Large intestine (tissue), 3 donors: ENCODE data around the gene ZFTA. TPM values are rescaled to one million over a fixed set of nuclear protein-coding genes. Genes with fewer than 3 reads are reported as not detected.

ENCODE experiments used
- DNase-seq, 2 donors: peaks; one replicate each; pipeline versions ENCODE4 v3.0.0 to v3.0.0-alpha.2; 2013
- H3K27ac ChIP-seq: one replicate; pipeline ENCODE4 v1.5.1; 2013; ENCODE audit warnings: low read length
- H3K27me3 ChIP-seq: 2 replicates; pipeline ENCODE4 v1.6.1; 2013; ENCODE audit warnings: low read length; ENCODE audit not compliant: control insufficient read depth, insufficient read depth
- H3K36me3 ChIP-seq: 2 replicates; pipeline ENCODE4 v1.6.1; 2013; ENCODE audit warnings: low read length; ENCODE audit not compliant: control insufficient read depth, insufficient read depth
- H3K4me1 ChIP-seq: one replicate; pipeline ENCODE4 v1.6.1; 2013; ENCODE audit warnings: low read length; ENCODE audit not compliant: control insufficient read depth, insufficient read depth
- H3K4me3 ChIP-seq: one replicate; pipeline ENCODE4 v1.5.1; 2013; ENCODE audit warnings: low read length
- H3K9me3 ChIP-seq: one replicate; pipeline ENCODE4 v1.6.1; 2013; ENCODE audit warnings: mild to moderate bottlenecking, low read depth, low read length, moderate library complexity; ENCODE audit not compliant: control insufficient read depth
- WGBS: methylation state at CpG from one replicate; pipeline ENCODE4 v1.1.5; 2013; ENCODE audit warnings: low lambda C conversion rate; ENCODE audit not compliant: insufficient coverage; 5-methylcytosine and 5-hydroxymethylcytosine counted together
- polyA plus RNA-seq: library from polyadenylated mRNA; unstranded; fragments of 120-200 nt; gene quantifications from one replicate; pipeline ENCODE4 v1.2.1, GENCODE V29; 2013

ZFTA gene
- polyA plus RNA-seq, 1 donor: 48.8 TPM

DNA sequence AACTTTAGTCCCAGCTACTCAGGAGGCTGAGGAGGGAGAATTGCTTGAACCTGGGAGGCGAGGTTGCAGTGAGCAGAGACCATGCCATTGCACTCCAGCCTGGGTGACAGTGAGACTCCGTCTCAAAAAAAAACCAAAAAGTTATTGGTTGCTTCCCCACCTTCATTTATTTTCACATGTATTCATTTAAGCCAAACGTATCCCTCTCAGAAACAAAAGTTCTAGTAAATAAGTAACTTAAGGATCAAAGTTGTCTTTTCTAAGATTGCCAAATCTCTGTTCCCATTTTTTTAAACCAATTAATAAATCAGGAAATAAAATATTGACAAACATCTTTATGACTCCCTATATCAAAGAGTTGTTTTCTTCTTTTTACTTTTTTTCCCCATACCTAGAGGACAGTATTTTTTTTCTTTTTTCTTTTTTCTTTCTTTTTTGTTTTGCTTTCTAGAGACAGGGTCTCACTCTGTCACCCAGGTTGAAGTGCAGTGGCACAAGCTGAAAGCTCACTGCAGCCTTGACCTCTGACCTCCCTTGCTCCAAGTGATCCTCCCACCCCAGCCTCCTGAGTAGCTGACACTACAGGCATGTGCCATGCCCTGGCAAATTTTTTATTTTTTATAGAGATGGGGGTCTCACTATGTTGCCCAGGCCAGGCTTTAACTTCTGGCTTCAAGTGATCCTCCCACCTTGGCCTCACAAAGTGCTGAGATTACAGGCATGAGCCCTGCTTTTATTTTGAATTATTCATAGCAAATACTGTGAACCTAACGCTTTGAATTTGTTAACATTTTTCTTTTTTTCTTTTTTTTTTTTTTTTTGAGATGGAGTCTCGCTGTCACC is 11.4 kb downstream of the ZFTA start:
- Histone ChIP-seq H3K4me1 (no peaks in the 10 kb centered on the region), H3K27me3 (no peaks in the 10 kb centered on the region), H3K36me3 (peaks cover 35% of the 10 kb centered on the region), H3K27ac (no peak overlapping the region), H3K9me3 (no peaks in the 10 kb centered on the region), H3K4me3 (no peak overlapping the region)
- no peak for DNase-seq
- WGBS: 61% methylated on average over 2 of the region's 5 CpGs

DNA sequence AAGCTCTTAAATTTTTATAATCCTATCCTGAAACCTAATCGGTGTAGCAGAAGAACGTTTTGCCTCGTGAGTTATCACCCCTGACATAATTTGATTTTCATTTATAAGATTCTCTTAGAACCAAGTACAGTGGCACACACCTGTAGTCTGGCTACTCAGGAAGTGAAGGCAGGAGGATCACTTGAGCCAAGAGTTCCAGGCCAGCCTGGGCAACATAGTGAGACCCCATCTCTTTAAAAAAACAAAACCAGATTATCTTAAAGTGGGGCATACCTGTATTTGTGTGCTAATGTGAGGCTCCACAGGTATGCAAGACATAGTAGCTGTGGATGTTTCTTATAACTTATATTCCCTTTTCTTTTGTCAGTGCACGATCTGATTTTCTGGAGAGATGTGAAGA is 19.0 kb downstream of the ZFTA start:
- Histone ChIP-seq H3K9me3 (no peaks in the 10 kb centered on the region), H3K4me3 (no peak overlapping the region), H3K36me3 (peaks cover 31% of the 10 kb centered on the region), H3K4me1 (no peaks in the 10 kb centered on the region), H3K27me3 (no peaks in the 10 kb centered on the region), H3K27ac (no peak overlapping the region)
- WGBS: 100% methylated on average over 2 of the region's 4 CpGs
- DNase-seq: no peak

DNA sequence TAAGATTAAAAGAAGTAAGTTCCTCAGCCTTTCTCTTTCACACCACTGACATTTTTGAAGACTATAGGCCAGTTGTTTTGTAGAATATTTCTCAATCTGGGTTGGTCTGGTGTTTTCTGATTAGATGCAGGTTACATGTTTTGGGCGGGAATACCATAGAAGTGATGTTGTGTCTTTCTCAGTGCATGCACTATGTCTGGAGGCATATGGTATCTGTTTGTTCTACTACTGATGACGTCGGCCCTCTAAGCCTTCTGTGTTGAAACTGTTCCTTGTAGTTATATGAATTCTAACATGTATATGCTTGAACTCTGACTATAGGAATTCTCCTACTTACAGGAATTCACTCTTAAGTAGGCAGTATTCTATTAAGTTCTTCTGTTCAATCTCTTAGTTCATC is 21.6 kb downstream of the ZFTA start:
- no peaks in the 10 kb centered on the region for H3K9me3 ChIP-seq
- H3K4me3 ChIP-seq: no peak overlapping the region
- no peaks in the 10 kb centered on the region for H3K27me3 ChIP-seq
- H3K27ac ChIP-seq: no peak overlapping the region
- H3K4me1 ChIP-seq: no peaks in the 10 kb centered on the region
- no peak for DNase-seq
- peaks cover 18% of the 10 kb centered on the region for H3K36me3 ChIP-seq
- 100% methylated on average over 1 of the region's 3 CpGs for WGBS

DNA sequence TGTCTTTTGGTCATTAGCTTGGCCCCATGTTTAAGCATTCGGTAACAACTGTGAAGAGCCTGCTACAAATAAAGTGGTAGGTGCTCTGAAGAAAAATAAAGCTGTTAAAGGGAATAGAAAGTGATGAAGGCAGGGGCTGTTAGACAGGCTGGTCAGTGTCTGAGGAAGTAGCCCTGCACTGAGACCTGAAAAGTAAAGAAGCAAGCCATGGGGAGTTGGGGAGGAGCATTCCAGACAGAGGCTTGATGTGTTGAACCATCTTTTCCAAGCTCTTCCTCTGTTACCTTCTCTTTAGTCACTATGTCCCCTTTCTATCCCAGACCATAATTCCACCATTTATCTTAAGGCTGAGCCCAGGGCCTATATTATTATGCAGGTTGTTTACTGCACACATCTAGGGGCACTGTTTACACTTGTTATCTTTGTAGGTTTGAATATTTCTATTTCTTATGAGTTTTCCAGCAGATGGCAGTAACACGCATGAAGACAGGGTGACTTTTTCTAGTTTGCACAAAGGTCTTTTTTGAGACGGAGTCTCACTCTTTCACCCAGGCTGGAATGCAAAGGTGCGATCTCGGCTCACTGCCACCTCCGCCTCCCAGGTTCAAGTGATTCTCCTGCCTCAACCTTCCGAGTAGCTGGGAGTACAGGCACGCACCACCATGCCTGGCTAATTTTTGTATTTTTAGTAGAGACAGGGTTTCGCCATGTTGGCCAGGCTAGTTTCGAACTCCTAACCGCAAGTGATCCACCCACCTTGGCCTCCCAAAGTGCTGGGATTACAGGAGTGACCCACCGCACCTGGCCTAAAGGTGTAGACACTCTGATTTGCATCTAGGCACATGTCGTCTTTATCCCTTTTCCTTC is 23.0 kb downstream of the ZFTA start:
- DNase-seq: peak in 1 of 2 donors; percentile 31
- 90% methylated on average over 2 of the region's 13 CpGs for WGBS
- H3K27ac ChIP-seq: no peak overlapping the region

DNA sequence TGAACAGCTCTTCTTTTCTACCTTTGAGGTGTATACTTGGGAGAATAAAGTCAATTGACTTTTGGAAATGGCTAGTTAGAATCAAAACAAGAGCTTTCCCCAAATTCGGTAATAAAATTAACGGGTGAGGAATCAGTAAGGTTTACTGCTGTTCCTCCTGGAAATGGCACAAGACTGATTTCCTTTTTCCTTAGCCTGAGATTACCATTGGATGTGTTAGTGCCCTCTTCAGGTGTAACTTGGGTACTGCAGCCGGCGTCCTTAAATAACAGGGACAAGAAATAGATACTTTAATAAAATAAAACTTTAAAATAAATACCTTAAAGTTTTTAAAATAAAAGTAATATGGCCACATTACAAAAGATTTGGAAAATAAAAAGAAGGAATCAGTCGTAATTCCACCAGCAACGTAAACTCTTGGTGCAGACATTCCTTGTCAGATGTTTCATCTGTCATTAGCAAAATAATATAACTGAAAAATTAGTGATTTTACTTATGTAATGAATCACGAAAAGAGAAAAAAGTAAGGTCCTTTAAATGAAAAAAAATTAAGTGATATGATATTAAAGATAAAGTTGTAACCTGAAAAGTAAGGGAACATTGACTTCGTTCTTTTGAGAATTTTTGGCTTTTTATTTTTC is 29.7 kb downstream of the ZFTA start:
- Histone ChIP-seq H3K27ac (no peak overlapping the region), H3K27me3 (no peaks in the 10 kb centered on the region), H3K36me3 (no peaks in the 10 kb centered on the region), H3K4me1 (no peaks in the 10 kb centered on the region), H3K9me3 (no peaks in the 10 kb centered on the region), H3K4me3 (no peak overlapping the region)
- WGBS: 31% methylated on average over 6 of the region's 8 CpGs
- peak; percentile 40 to 51 for DNase-seq

More for the DNA sequence above, 23.0 kb downstream of the ZFTA start:
- H3K27me3 ChIP-seq: no peaks in the 10 kb centered on the region
- no peaks in the 10 kb centered on the region for H3K9me3 ChIP-seq
- no peak overlapping the region for H3K4me3 ChIP-seq
- no peaks in the 10 kb centered on the region for H3K4me1 ChIP-seq
- H3K36me3 ChIP-seq: peaks cover 11% of the 10 kb centered on the region

DNA sequence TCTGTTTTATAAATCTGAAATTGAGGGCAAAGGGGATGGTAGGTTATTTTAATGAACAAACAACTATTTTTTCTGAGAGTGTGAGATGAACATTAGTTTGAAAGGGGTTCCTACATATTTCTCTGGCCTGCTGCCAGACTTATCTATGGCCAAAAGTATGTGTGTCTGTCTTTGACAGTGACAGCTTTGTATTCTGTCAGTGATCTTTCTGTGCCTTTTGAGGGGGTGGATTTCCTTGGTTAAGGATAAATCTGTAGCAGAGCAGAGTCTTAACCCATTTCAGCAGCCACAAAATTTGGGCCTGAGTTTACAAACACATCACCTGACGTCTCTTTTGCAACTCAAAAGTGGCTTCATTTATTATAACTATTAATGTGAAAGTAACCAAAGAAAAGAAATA is 30.9 kb downstream of the ZFTA start:
- Histone ChIP-seq H3K9me3 (no peaks in the 10 kb centered on the region), H3K27ac (no peak overlapping the region), H3K36me3 (no peaks in the 10 kb centered on the region), H3K4me3 (no peak overlapping the region), H3K27me3 (no peaks in the 10 kb centered on the region), H3K4me1 (no peaks in the 10 kb centered on the region)
- DNase-seq: no peak
- no CpG with 5 or more reads among the region's 1 CpG for WGBS

DNA sequence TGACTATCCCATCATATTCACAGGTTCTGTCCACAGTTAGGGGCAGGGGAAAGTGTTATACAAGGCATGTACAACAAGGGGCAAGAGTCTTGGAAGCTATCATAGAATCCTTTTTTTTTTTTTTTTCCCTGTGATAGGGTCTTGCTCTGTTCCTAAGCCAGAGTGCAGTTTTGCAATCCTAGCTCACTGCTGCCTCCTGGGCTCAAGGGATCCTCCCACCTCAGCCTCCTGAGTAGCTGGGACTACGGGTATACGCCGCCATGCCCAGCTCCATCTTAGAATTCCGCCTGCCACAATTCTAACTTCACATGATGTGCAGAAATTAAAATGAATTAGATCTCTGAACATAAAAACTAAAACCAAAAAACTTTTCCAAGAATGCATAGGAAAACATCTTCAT is 31.7 kb downstream of the ZFTA start:
- no peaks in the 10 kb centered on the region for H3K9me3 ChIP-seq
- H3K4me3 ChIP-seq: no peak overlapping the region
- no peaks in the 10 kb centered on the region for H3K27me3 ChIP-seq
- no peak for DNase-seq
- no peaks in the 10 kb centered on the region for H3K36me3 ChIP-seq
- no peak overlapping the region for H3K27ac ChIP-seq
- no peaks in the 10 kb centered on the region for H3K4me1 ChIP-seq
- no CpG with 5 or more reads among the region's 4 CpGs for WGBS

DNA sequence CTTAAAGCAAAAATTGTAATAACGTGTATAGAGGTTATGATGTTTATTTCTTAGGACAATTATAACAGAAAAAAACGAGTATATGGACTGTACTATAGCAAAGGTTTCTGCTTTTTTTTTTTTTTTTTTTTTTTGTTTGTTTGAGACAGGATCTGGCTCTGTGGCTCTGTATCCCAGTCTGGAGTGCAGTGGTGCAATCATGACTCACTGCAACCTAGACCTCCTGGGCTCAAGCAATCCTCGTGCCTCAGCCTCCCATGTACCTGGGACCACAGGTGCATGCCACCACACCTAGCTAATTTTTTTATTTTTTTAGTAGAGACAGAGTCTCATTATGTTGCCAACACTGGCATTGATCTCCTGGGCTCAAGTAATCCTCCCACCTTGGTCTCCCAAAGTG is 39.2 kb downstream of the ZFTA start:
- Histone ChIP-seq H3K27ac (no peak overlapping the region), H3K27me3 (no peaks in the 10 kb centered on the region), H3K9me3 (no peaks in the 10 kb centered on the region), H3K4me3 (no peak overlapping the region), H3K36me3 (no peaks in the 10 kb centered on the region), H3K4me1 (peaks cover 2% of the 10 kb centered on the region)
- no peak for DNase-seq
- WGBS: 80% methylated on average over 1 of the region's 3 CpGs

DNA sequence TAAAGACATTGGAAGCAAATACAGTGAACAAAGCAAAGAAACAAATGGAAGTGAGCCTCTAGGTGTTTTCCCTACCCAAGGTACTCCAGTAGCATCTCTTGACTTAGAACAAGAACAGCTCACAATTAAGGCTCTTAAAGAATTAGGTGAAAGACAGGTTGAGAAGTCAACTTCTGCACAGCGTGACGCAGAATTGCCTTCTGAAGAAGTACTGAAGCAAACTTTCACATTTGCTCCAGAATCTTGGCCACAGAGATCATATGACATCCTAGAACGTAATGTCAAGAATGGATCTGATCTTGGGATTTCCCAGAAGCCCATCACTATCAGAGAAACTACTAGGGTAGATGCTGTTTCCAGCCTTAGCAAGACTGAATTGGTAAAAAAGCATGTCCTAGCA is 48.0 kb downstream of the ZFTA start:
- Histone ChIP-seq H3K27ac (no peak overlapping the region), H3K9me3 (no peaks in the 10 kb centered on the region), H3K36me3 (peaks cover 3% of the 10 kb centered on the region), H3K27me3 (no peaks in the 10 kb centered on the region), H3K4me3 (no peak overlapping the region), H3K4me1 (no peaks in the 10 kb centered on the region)
- no CpG with 5 or more reads among the region's 3 CpGs for WGBS
- DNase-seq: no peak

DNA sequence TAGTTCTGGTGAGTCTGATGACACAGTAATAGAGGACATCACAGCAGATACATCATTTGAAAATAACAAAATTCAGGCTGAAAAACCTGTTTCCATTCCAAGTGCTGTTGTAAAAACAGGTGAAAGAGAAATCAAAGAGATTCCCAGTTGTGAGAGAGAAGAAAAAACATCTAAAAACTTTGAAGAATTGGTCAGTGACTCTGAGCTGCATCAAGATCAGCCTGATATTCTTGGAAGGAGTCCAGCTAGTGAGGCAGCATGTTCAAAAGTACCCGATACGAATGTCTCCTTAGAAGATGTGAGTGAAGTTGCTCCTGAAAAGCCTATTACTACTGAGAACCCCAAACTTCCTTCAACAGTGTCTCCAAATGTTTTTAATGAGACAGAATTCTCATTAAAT is 48.6 kb downstream of the ZFTA start:
- no peak for DNase-seq
- Histone ChIP-seq H3K4me1 (no peaks in the 10 kb centered on the region), H3K9me3 (no peaks in the 10 kb centered on the region), H3K27me3 (no peaks in the 10 kb centered on the region), H3K4me3 (no peak overlapping the region), H3K27ac (no peak overlapping the region), H3K36me3 (peaks cover 3% of the 10 kb centered on the region)
- WGBS: no CpG with 5 or more reads among the region's 2 CpGs
